Activated naive CD4-positive, alpha-beta T cell treated with anti-CD3 and anti-CD28 coated beads, Interleukin-2, amount 50 U/mL, for 24 hours (primary cell): Measurements from ENCODE around the gene TDP1.
"Not testable (repeated sequence)": the region's sequence is repeated elsewhere in the genome, so short reads cannot be mapped to it uniquely, and the experiment has no call there.

Experiments
- H3K27ac Mint-ChIP-seq: one replicate; pipeline ENCODE4 v1.8.0; 2021; ENCODE audit warnings: mild to moderate bottlenecking, mixed read lengths
- H3K27me3 Mint-ChIP-seq: one replicate; pipeline ENCODE4 v1.8.0; 2021; ENCODE audit warnings: mixed read lengths
- H3K36me3 Mint-ChIP-seq: one replicate; pipeline ENCODE4 v1.8.0; 2021; ENCODE audit warnings: mixed read lengths
- H3K4me1 Mint-ChIP-seq: one replicate; pipeline ENCODE4 v1.8.0; 2021; ENCODE audit warnings: mixed read lengths
- H3K4me3 Mint-ChIP-seq: one replicate; pipeline ENCODE4 v1.8.0; 2021; ENCODE audit warnings: mild to moderate bottlenecking, mixed read lengths
- H3K9me3 Mint-ChIP-seq: one replicate; pipeline ENCODE4 v1.8.0; 2021; ENCODE audit warnings: mixed read lengths

Gene TDP1

GRCh38 chr14:90088176-90088575 is 132.4 kb downstream of the TDP1 start:
- Mint-ChIP-seq H3K27me3 (peaks cover 22% of the 10 kb centered on the region), H3K36me3 (peaks cover 2% of the 10 kb centered on the region), H3K4me1 (no peaks in the 10 kb centered on the region), H3K9me3 (no peaks in the 10 kb centered on the region), H3K4me3 (no peak overlapping the region), H3K27ac (no peak overlapping the region)

- not testable (repeated sequence) for H3K36me3 Mint-ChIP-seq, H3K27ac Mint-ChIP-seq, H3K4me3 Mint-ChIP-seq, H3K4me1 Mint-ChIP-seq, H3K9me3 Mint-ChIP-seq
- peaks cover 19% of the 10 kb centered on the region for H3K27me3 Mint-ChIP-seq
These were observed 133.8 kb downstream of the TDP1 start for GRCh38 chr14:90089486-90089885.

DNA sequence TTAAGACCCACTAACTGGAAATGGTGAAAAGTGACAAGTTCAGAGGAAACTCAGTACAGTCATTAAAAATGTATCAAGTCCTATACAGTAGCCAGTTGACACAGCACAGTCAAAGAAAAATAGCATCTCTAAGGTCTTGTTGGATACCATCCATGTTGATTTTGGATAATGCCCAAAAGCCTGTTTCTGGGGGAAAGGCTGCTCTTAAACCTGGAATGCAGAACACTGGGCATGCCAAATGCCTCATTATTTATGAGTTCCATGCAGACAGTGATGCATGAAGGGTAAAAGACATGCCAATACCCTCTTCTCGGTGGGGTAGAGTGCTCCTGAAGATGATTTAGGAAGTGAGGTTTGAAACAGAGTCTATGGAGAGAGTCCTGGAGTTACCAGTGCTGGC is 135.7 kb downstream of the TDP1 start:
- Mint-ChIP-seq H3K9me3 (no peaks in the 10 kb centered on the region), H3K36me3 (peaks cover 2% of the 10 kb centered on the region), H3K4me3 (no peak overlapping the region), H3K27me3 (peaks cover 17% of the 10 kb centered on the region), H3K4me1 (no peaks in the 10 kb centered on the region), H3K27ac (no peak overlapping the region)

GRCh38 chr14:90093942-90094595 is 138.3 kb downstream of the TDP1 start:
- Mint-ChIP-seq H3K4me3 (no peak overlapping the region), H3K36me3 (peaks cover 2% of the 10 kb centered on the region), H3K4me1 (no peaks in the 10 kb centered on the region), H3K9me3 (no peaks in the 10 kb centered on the region), H3K27ac (no peak overlapping the region), H3K27me3 (peaks cover 13% of the 10 kb centered on the region)
